Gastroesophageal sphincter (tissue), 3 donors: ENCODE measurements around the gene NTNG2.

Source experiments
- CTCF ChIP-seq, 4 experiments: fragments of 200-600 bp in 2 of 4; fragments of 450-650 bp in 2 of 4; sonication (generic) in 1 of 4; IDR thresholded peaks; one replicate each; pipeline ENCODE4 v1.5.1; 2017 to 2019; ENCODE audit warnings: antibody characterized with exemption in 4 of 4, mild to moderate bottlenecking in 2 of 4, moderate library complexity in 2 of 4
- POLR2A ChIP-seq, 2 donors: fragments of 450-650 bp; IDR thresholded peaks; one replicate each; pipeline ENCODE4 v1.6.1; 2017; ENCODE audit warnings: antibody characterized with exemption in 2 of 2, mild to moderate bottlenecking in 2 of 2, moderate library complexity in 1 of 2

DNA sequence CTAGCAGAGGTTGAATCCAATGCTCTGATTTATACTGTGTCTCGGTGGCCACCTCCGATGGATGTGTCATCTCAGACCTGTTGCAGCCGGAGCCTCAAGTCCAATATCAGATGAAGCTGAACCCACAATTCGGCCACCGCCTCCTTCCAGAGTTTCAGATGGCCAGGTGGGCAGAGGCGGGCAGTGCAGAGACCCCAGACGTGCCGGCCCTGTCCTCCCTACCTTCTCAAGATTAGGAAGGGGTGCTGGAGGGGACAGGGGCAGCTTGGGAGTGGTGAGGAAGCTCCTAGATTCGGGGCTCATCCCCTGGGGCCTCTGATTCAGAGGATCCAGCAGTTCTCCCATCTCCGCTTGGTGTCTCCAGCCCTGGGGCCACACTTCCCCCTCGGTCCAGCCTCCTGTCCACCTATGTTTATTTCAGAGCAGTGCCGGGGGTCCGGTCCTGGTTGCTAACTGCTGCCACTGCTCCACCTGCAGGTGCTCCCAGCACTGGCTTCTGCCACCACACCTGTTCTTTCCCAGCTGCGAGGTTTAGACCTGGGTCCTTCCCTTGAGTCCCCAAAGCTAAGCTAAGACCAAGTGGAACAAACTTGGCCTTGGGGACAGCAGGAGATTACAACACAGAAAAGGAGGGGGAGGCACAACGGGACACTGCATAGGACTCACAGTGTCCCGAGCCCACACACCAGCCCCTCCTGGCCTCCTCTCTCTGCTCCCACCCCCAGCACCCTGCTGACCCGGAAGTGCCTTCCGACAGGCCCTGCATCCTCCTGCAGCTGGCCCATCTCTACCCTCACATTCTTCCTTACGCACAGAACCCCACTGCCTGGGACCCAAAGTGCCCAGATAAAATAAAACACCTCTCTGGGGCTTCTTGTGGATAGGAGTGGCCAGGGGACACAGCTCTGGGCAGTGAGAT lies 81.6 kb downstream of the NTNG2 start:
- TF ChIP-seq CTCF (IDR thresholded peaks at IDR 0.05) (no peak), POLR2A (IDR thresholded peaks at IDR 0.05) (no peak)
